Activated CD8-positive, alpha-beta memory T cell treated with anti-CD3 and anti-CD28 coated beads, Interleukin-2, amount 50 U/mL, for 1 hour (primary cell): ENCODE results near the gene SRD5A1.

Experiments
- DNase-seq: peaks from one replicate; pipeline ENCODE4 v3.0.0-alpha.2; 2020; ENCODE audit errors: extremely low read depth

The SRD5A1 gene

GRCh38 chr5:6686501-6686900 is 53.3 kb downstream of the SRD5A1 start:
- DNase-seq = no peak

- DNase-seq = no peak
Observed at GRCh38 chr5:6686915-6687409, 53.7 kb downstream of the SRD5A1 start.

- no peak for DNase-seq
Observed at GRCh38 chr5:6687505-6687904, 54.3 kb downstream of the SRD5A1 start.

GRCh38 chr5:6692906-6693305 is 59.7 kb downstream of the SRD5A1 start:
- no peak for DNase-seq

GRCh38 chr5:6698696-6699095 is 65.5 kb downstream of the SRD5A1 start:
- DNase-seq = no peak

- no peak for DNase-seq
Observed at GRCh38 chr5:6699357-6699756, 66.1 kb downstream of the SRD5A1 start.

GRCh38 chr5:6700074-6700684 is 66.9 kb downstream of the SRD5A1 start:
- DNase-seq = no peak

GRCh38 chr5:6700685-6701355 is 67.6 kb downstream of the SRD5A1 start:
- DNase-seq = no peak

GRCh38 chr5:6701491-6701890 is 68.3 kb downstream of the SRD5A1 start:
- DNase-seq = no peak

GRCh38 chr5:6702633-6703032 is 69.4 kb downstream of the SRD5A1 start:
- DNase-seq = no peak

GRCh38 chr5:6703806-6704205 is 70.6 kb downstream of the SRD5A1 start:
- DNase-seq = no peak

GRCh38 chr5:6704361-6704851 is 71.2 kb downstream of the SRD5A1 start:
- no peak for DNase-seq

- DNase-seq = no peak
Observed at GRCh38 chr5:6705088-6705487, 71.8 kb downstream of the SRD5A1 start.

GRCh38 chr5:6705959-6706358 is 72.7 kb downstream of the SRD5A1 start:
- DNase-seq = no peak

GRCh38 chr5:6707852-6708251 is 74.6 kb downstream of the SRD5A1 start:
- DNase-seq = no peak

GRCh38 chr5:6708814-6709213 is 75.6 kb downstream of the SRD5A1 start:
- no peak for DNase-seq

- no peak for DNase-seq
Observed at GRCh38 chr5:6710070-6710469, 76.8 kb downstream of the SRD5A1 start.

GRCh38 chr5:6710551-6711318 is 77.5 kb downstream of the SRD5A1 start:
- DNase-seq = no peak

GRCh38 chr5:6711409-6712141 is 78.3 kb downstream of the SRD5A1 start:
- no peak for DNase-seq

- DNase-seq = no peak
Observed at GRCh38 chr5:6712142-6712576, 78.9 kb downstream of the SRD5A1 start.

- DNase-seq = peak; percentile 88
Observed at GRCh38 chr5:6712577-6713273, 79.5 kb downstream of the SRD5A1 start.
